ENCODE data around the gene SMKR1.
"Not testable (repeated sequence)": the region's sequence is repeated elsewhere in the genome, so short reads cannot be mapped to it uniquely, and the experiment has no call there.

The SMKR1 gene

DNA sequence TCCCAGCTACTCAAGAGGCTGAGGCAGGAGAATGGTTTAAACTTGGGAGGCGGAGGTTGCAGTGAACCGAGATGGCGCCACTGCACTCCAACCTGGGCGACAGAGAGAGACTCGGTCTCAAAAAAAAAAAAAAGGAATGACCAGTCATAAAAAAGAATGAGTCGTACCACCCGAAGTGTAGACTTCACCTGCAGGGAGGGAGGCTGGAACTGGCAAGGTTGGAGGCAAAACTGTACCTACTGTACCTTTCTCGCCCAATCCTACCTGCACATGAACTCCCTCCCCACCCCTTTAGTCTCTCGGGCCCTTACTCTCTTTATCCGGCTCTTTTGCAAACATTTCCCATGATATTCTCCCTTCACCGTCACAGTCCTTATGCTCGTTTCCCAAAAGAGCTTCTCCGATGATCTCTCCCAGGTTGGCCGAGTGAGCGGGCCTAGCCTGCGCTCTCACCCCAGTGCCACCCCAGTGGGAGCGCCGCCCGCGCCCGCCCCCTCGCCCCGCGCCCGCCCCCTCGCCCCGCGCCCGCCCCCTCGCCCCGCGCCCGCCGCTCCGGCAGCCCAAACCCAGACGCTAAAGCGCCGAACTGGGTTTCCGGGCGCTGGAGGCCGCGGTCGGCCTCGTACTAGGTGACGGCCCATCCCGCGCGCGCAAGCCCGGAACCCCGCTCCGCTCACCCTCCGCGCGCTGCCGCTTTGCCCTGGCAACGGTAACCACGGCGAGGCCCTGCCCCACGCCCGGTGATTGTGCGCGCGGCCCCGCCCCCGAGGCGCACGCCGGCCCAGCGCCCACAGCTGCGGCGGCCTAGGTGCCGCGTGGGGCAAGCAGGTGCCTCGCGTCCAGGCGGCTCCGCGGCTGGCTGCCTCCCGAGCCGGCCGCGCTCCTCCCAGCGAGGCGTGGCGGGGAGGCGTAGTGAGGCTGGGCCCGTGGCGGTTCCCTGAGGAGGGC, at the start of gene SMKR1:
Gene SMKR1, plus strand, starts transcription at position 772 of the 948 bp plus-strand sequence. CDS start 294 bp downstream, outside the sequence.
- DNase-seq: no peak

DNA sequence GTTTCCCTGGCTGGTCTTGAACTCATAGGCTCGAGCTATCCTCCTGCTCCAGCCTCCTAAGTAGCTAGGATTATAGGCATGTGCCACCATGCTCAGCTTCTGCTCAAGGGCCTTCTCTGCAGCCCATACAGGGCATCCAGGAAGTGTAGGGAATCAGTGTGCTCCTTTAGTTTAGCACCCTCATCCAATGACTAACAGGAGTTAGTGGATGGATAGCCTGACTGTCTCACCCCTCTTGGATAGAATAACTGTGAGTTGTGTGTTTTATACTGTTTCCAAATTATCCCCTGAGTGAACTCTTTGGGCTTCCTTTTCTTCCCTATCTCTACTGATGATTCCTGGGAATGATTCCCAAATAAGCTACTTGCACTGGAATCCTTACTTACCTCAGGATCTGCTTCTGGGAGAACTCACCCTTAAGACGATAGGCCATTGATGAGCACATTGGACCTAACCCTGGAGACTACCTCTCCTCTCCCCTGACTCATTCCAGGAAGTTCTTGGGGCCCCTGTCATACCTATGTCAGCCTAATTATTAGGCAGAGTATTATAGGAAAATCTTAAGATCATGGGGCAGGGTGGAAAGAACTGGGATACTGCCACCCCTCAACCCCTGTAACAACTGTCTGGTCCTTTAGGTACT, 49.6 kb upstream of the SMKR1 start:
- DNase-seq: no peak

DNA sequence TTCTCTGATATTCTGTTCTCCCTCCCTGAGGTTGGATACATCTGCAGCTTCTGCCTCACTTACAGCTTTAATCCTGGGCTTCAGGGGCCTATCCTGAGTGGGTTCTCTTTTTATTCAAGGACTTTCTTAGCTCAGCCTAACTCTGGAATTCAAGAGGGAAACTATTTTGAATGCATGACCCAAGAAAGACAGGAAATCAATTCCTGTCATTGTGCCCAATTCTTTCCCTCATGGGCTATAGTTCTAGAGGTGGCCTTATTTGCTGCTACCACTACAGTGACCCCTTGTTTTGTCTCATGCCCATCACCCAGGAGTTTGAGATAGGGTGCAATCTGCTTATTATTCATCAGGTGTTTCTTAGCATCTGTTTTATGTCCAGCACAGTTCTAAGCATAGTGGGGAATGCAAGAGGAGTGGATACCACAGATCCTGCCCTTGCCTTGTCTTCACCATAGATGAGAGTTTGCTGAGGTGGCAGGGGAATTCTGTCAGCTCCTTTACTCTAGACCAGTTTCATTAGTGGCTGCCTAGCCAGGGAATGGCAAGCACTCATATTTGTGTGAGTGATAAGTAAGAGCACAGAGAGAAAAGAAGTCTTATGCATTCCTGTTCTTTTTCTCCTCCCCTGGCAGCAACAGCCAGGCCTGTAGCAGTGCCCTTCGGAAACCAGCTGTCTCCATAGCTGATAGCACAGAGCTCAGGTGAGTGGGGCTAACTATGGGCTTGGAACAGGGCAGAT, 48.7 kb upstream of the SMKR1 start:
- no peak for DNase-seq

DNA sequence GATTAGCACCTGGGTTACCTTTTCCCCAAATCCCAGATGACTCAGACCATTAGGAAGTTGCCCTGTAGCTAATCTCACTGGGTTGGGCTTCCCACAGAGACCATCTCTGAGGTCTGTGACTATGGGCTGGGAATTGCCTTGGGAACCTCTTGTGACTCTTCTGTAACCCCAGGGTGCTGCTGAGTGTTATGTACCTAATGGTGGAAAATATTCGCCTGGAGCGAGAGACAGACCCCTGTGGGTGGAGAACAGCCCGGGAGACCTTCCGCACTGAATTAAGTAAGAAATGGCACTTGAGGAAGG, 48.1 kb upstream of the SMKR1 start:
- no peak for DNase-seq

DNA sequence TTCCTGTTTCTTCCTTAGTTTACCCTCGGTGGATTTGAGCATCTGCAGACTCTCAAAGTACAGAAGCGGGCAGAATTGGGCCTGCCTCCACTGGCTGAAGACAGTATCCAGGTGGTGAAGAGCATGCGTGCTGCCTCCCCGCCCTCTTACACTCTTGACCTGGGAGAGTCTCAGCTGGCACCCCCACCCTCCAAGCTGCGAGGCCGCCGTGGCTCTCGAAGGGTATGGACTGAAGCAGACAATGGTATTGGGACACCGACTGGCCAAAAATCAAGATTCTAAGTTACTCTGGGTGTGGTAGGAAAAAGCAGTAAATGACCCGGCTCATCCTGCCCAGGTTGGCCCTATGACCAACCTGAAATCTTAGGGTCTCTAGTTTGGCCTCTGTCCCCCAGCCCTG, 45.9 kb upstream of the SMKR1 start:
- DNase-seq: no peak

GRCh38 chr7:129457101-129457500, 45.2 kb upstream of the SMKR1 start:
- no peak for DNase-seq

GRCh38 chr7:129458171-129458570, 44.2 kb upstream of the SMKR1 start:
- no peak for DNase-seq

- DNase-seq: no peak
Measured at GRCh38 chr7:129461809-129462208, 40.5 kb upstream of the SMKR1 start.

- DNase-seq: no peak
Measured at GRCh38 chr7:129462420-129462819, 39.9 kb upstream of the SMKR1 start.

- no peak for DNase-seq
Measured at GRCh38 chr7:129464194-129464593, 38.1 kb upstream of the SMKR1 start.

- no peak for DNase-seq
Measured at GRCh38 chr7:129465080-129465479, 37.3 kb upstream of the SMKR1 start.

- DNase-seq: no peak
Measured at GRCh38 chr7:129466796-129467195, 35.5 kb upstream of the SMKR1 start.

- DNase-seq: no peak
Measured at GRCh38 chr7:129468087-129468486, 34.2 kb upstream of the SMKR1 start.

- DNase-seq: no peak
Measured at GRCh38 chr7:129468547-129468946, 33.8 kb upstream of the SMKR1 start.

DNA sequence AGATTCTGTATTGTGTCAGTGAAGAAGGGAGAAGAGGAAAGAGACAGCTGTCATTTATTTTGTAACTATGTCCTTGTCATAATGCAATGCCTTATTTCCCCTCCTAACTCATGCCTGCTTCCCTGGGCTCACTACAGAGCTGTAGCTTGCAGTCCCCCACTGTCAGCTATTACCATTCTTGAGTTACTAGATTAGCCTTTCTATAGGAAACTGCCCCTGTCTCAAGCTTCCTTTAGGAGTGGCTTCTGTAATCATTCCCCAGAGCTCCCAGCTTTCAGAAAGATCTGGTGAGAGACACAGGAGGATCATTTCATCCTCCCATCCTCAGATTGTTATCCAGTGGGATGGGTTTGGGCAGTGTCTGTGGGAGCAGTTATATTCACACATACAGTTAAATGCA, 32.4 kb upstream of the SMKR1 start:
- DNase-seq: no peak

- DNase-seq: no peak
Measured at GRCh38 chr7:129470411-129470810, 31.9 kb upstream of the SMKR1 start.

- DNase-seq: no peak
Measured at GRCh38 chr7:129471402-129471827, 30.9 kb upstream of the SMKR1 start.

- not testable (repeated sequence) for DNase-seq
Measured at GRCh38 chr7:129475931-129476330, 26.4 kb upstream of the SMKR1 start.

- DNase-seq: not testable (repeated sequence)
Measured at GRCh38 chr7:129476398-129476797, 25.9 kb upstream of the SMKR1 start.

DNA sequence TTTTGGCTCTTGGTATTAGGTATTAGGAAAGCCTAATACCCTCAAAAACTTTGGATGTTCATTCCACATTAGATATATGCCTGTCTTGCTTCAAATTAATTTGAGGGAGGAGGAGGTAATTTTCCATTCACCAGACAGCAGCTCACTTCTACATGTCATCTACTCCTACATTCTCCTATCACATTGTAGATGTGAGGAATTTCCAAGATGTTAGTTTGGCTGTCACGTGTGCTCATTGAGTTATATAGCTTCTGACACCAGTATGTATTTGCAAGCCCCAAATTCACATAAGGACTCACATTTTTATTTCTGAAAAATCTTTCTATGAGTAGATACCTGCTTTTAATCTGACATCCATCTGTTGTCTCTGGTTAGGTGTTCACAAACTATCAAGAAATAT, 22.5 kb upstream of the SMKR1 start:
- no peak for DNase-seq

GRCh38 chr7:129480674-129481363, 21.5 kb upstream of the SMKR1 start:
- DNase-seq: no peak

DNA sequence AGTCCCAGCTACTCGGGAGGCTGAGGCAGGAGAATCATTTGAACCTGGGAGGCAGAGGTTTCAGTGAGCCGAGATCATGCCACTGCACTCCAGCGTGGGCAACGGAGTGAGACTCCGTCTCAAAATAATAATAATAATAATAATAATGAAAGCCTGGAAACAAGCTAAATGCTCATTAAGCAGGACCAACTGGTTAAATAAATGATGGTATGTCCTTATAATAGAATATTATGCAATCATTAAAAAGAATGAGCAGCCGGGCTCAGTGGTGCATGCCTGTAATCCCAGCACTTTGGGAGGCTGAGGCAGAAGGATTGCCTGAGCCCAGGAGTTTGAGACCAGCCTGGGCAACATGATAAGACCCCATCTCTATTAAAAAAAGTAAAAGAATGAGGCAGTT, 21.0 kb upstream of the SMKR1 start:
- not testable (repeated sequence) for DNase-seq

- no peak for DNase-seq
Measured at GRCh38 chr7:129482781-129483180, 19.6 kb upstream of the SMKR1 start.

All from NCI-H524 treated with DMSO at 0.1 percent for 48 hours (cell line).